Measurements from ENCODE around the gene EPHB1. TPM values are rescaled to one million over a fixed set of nuclear protein-coding genes. Genes with fewer than 3 reads are reported as not detected.

The EPHB1 gene
- polyA plus RNA-seq, 3 donors, result 5.0 to 6.8 (median 6.2) TPM

- no peak for DNase-seq (ENCODE audit: low read depth in 3 of 3, low spot score in 2 of 3)
Measured at GRCh38 chr3:134840459-134840858, 45.4 kb downstream of the EPHB1 start.

- no peak for DNase-seq (ENCODE audit: low read depth in 3 of 3, low spot score in 2 of 3)
Measured at GRCh38 chr3:134846084-134846483, 51.0 kb downstream of the EPHB1 start.

GRCh38 chr3:134846911-134847317, 51.9 kb downstream of the EPHB1 start:
- peak; percentile 8 to 32 (median 29) for DNase-seq (ENCODE audit: low read depth in 3 of 3, low spot score in 2 of 3)

GRCh38 chr3:134847349-134847748, 52.3 kb downstream of the EPHB1 start:
- DNase-seq (ENCODE audit: low read depth in 3 of 3, low spot score in 2 of 3), result no peak

- DNase-seq (ENCODE audit: low read depth in 3 of 3, low spot score in 2 of 3), result no peak
Measured at GRCh38 chr3:134849561-134849960, 54.5 kb downstream of the EPHB1 start.

- no peak for DNase-seq (ENCODE audit: low read depth in 3 of 3, low spot score in 2 of 3)
Measured at GRCh38 chr3:134850761-134851160, 55.7 kb downstream of the EPHB1 start.

GRCh38 chr3:134852132-134852531, 57.1 kb downstream of the EPHB1 start:
- DNase-seq (ENCODE audit: low read depth in 3 of 3, low spot score in 2 of 3), result no peak

GRCh38 chr3:134852893-134853351, 57.9 kb downstream of the EPHB1 start:
- no peak for DNase-seq (ENCODE audit: low read depth in 3 of 3, low spot score in 2 of 3)

- no peak for DNase-seq (ENCODE audit: low read depth in 3 of 3, low spot score in 2 of 3)
Measured at GRCh38 chr3:134854254-134854653, 59.2 kb downstream of the EPHB1 start.

- no peak for DNase-seq (ENCODE audit: low read depth in 3 of 3, low spot score in 2 of 3)
Measured at GRCh38 chr3:134857356-134857755, 62.3 kb downstream of the EPHB1 start.

GRCh38 chr3:134857776-134858362, 62.8 kb downstream of the EPHB1 start:
- DNase-seq (ENCODE audit: low read depth in 3 of 3, low spot score in 2 of 3), result no peak

GRCh38 chr3:134858441-134859035, 63.5 kb downstream of the EPHB1 start:
- DNase-seq (ENCODE audit: low read depth in 3 of 3, low spot score in 2 of 3), result no peak

- DNase-seq (ENCODE audit: low read depth in 3 of 3, low spot score in 2 of 3), result no peak
Measured at GRCh38 chr3:134859341-134859740, 64.3 kb downstream of the EPHB1 start.

GRCh38 chr3:134860141-134860540, 65.1 kb downstream of the EPHB1 start:
- DNase-seq (ENCODE audit: low read depth in 3 of 3, low spot score in 2 of 3), result no peak

- DNase-seq (ENCODE audit: low read depth in 3 of 3, low spot score in 2 of 3), result no peak
Measured at GRCh38 chr3:134863915-134864314, 68.9 kb downstream of the EPHB1 start.

GRCh38 chr3:134864636-134865035, 69.6 kb downstream of the EPHB1 start:
- DNase-seq (ENCODE audit: low read depth in 3 of 3, low spot score in 2 of 3), result no peak

GRCh38 chr3:134867277-134867676, 72.2 kb downstream of the EPHB1 start:
- no peak for DNase-seq (ENCODE audit: low read depth in 3 of 3, low spot score in 2 of 3)

GRCh38 chr3:134869153-134869726, 74.2 kb downstream of the EPHB1 start:
- no peak for DNase-seq (ENCODE audit: low read depth in 3 of 3, low spot score in 2 of 3)

GRCh38 chr3:134871818-134872217, 76.8 kb downstream of the EPHB1 start:
- DNase-seq (ENCODE audit: low read depth in 3 of 3, low spot score in 2 of 3), result no peak

GRCh38 chr3:134872440-134873388, 77.7 kb downstream of the EPHB1 start:
- no peak for DNase-seq (ENCODE audit: low read depth in 3 of 3, low spot score in 2 of 3)

- DNase-seq (ENCODE audit: low read depth in 3 of 3, low spot score in 2 of 3), result no peak
Measured at GRCh38 chr3:134873789-134874188, 78.7 kb downstream of the EPHB1 start.

All from right renal cortex interstitium (tissue), 3 donors.